ENCODE results near the gene MUC4. TPM values are rescaled to one million over a fixed set of nuclear protein-coding genes. Genes with fewer than 3 reads are reported as not detected.

MUC4 gene
- total RNA-seq, 1 experiment from 2014 or later = not detected

GRCh38 chr3:195697582-195698324 lies 114.0 kb downstream of the MUC4 start:
- H3K27ac ChIP-seq = no peak overlapping the region
- DNase-seq (ENCODE audit: low read depth in 1 of 2, low spot score in 2 of 2) = peak in 1 of 2 experiments; percentile 39

More at GRCh38 chr3:195697582-195698324, 114.0 kb downstream of the MUC4 start:
- Histone ChIP-seq H3K27me3 (replicated peaks) (0 out of 2 replicates have a peak, but pooled peaks cover 4% of the 10 kb centered on the region), H3K4me1 (replicated peaks) (peaks cover 19% of the 10 kb centered on the region), H3K36me3 (peaks cover 18% of the 10 kb centered on the region), H3K9me3 (replicated peaks) (no peaks in the 10 kb centered on the region), H3K4me3 (no peak overlapping the region)

Other genes with a start within 250 kb of the MUC4 start
- not detected in 2 replicates for gene APOD, start 228.0 kb downstream of the MUC4 start, total RNA-seq (2014; rRNA removed; shearing (Covaris generic))
- gene MUC20, start 91.0 kb downstream of the MUC4 start, total RNA-seq (2014; rRNA removed; shearing (Covaris generic)) = not detected in 2 replicates
- gene TNK2, start 96.6 kb upstream of the MUC4 start, total RNA-seq (2014; rRNA removed; shearing (Covaris generic)) = 1.8 and 2.2 TPM in 2 replicates